Neuronal stem cell (in vitro differentiated cells): Measurements from ENCODE around the gene SLC22A16.
A peak's percentile ranks its signal among the peaks of the same experiment; 100 is the strongest.

Experiments
- DNase-seq: peaks from one replicate; pipeline ENCODE4 v3.0.0-alpha.2; 2013; ENCODE audit warnings: low spot score
- H2AFZ ChIP-seq: one replicate; pipeline ENCODE4 v1.6.1; 2013; ENCODE audit warnings: mild to moderate bottlenecking, low read length, inconsistent platforms
- H2AK5ac ChIP-seq: 2 replicates; pipeline ENCODE4 v1.6.1; 2013; ENCODE audit warnings: low read depth, mild to moderate bottlenecking, inconsistent platforms, low read length, moderate library complexity, mixed read lengths
- H2BK120ac ChIP-seq: 2 replicates; pipeline ENCODE4 v1.6.1; 2013; ENCODE audit warnings: low read depth, mild to moderate bottlenecking, inconsistent platforms, low read length, moderate library complexity, mixed read lengths
- H2BK12ac ChIP-seq: one replicate; pipeline ENCODE4 v1.6.1; 2013; ENCODE audit warnings: low read length, inconsistent platforms
- H2BK15ac ChIP-seq: 2 replicates; pipeline ENCODE4 v1.6.1; 2013; ENCODE audit warnings: mild to moderate bottlenecking, low read length, inconsistent platforms, mixed read lengths
- H2BK5ac ChIP-seq: one replicate; pipeline ENCODE4 v1.6.1; 2013; ENCODE audit warnings: inconsistent platforms, mild to moderate bottlenecking, low read length, moderate library complexity
- H3K14ac ChIP-seq: one replicate; pipeline ENCODE4 v1.6.1; 2013; ENCODE audit warnings: low read length, inconsistent platforms
- H3K18ac ChIP-seq: 2 replicates; pipeline ENCODE4 v1.6.1; 2013; ENCODE audit warnings: low read length, inconsistent platforms
- H3K23ac ChIP-seq: 2 replicates; pipeline ENCODE4 v1.6.1; 2013; ENCODE audit warnings: low read depth, mild to moderate bottlenecking, mixed read lengths, low read length, inconsistent platforms; ENCODE audit not compliant: poor library complexity
- H3K27ac ChIP-seq: replicated peaks from 3 replicates; pipeline ENCODE4 v1.5.1; 2013; ENCODE audit warnings: low read length, inconsistent platforms
- H3K27me3 ChIP-seq, 3 experiments: 2 replicates each; pipeline ENCODE4 v1.6.1; 2013; ENCODE audit warnings: low read length in 3 of 3, mild to moderate bottlenecking in 2 of 3, inconsistent platforms in 1 of 3, low read depth in 1 of 3, mixed read lengths in 1 of 3, moderate library complexity in 1 of 3; ENCODE audit not compliant: control insufficient read depth in 3 of 3, insufficient read depth in 3 of 3
- H3K36me3 ChIP-seq, 2 donors: replicated peaks in 1 of 2; 2 replicates each; pipeline ENCODE4 v1.6.1; 2013; ENCODE audit warnings: low read length in 2 of 2; ENCODE audit not compliant: control insufficient read depth in 2 of 2, insufficient read depth in 2 of 2
- H3K4ac ChIP-seq: 2 replicates; pipeline ENCODE4 v1.6.1; 2013; ENCODE audit warnings: inconsistent platforms, mild to moderate bottlenecking, low read length, moderate library complexity
- H3K4me1 ChIP-seq, 2 donors: 1 replicate in 1 of 2; 2 replicates in 1 of 2; pipeline ENCODE4 v1.6.1; 2013; ENCODE audit warnings: low read length in 2 of 2, low read depth in 1 of 2; ENCODE audit not compliant: control insufficient read depth in 2 of 2, insufficient read depth in 1 of 2
- H3K4me2 ChIP-seq: one replicate; pipeline ENCODE4 v1.6.1; 2013; ENCODE audit warnings: mild to moderate bottlenecking, low read length, inconsistent platforms; ENCODE audit not compliant: insufficient read depth, poor library complexity, severe bottlenecking
- H3K4me3 ChIP-seq, 2 donors: 2 replicates each; pipeline ENCODE4 v1.5.1; 2013; ENCODE audit warnings: low read length in 2 of 2, mild to moderate bottlenecking in 2 of 2, inconsistent platforms in 1 of 2, moderate library complexity in 1 of 2
- H3K79me1 ChIP-seq: one replicate; pipeline ENCODE4 v1.6.1; 2013; ENCODE audit warnings: low read depth, mild to moderate bottlenecking, inconsistent platforms, low read length, moderate library complexity
- H3K9ac ChIP-seq: one replicate; pipeline ENCODE4 v1.6.1; 2013; ENCODE audit warnings: mild to moderate bottlenecking, low read depth, low read length, inconsistent platforms; ENCODE audit not compliant: poor library complexity
- H3K9me3 ChIP-seq, 2 donors: replicated peaks in 1 of 2; 2 replicates each; pipeline versions ENCODE3 to v1.6.1; 2013; ENCODE audit warnings: low read length in 2 of 2, mild to moderate bottlenecking in 2 of 2, inconsistent platforms in 1 of 2, low read depth in 1 of 2, mixed read lengths in 1 of 2, moderate library complexity in 1 of 2; ENCODE audit not compliant: control insufficient read depth in 2 of 2, insufficient read depth in 1 of 2
- H4K8ac ChIP-seq: one replicate; pipeline ENCODE4 v1.6.1; 2013; ENCODE audit warnings: low read depth, mild to moderate bottlenecking, inconsistent platforms, low read length, moderate library complexity
- H4K91ac ChIP-seq: one replicate; pipeline ENCODE4 v1.6.1; 2013; ENCODE audit warnings: low read length, low read depth, mild to moderate bottlenecking, inconsistent platforms; ENCODE audit not compliant: poor library complexity
- WGBS, 2 donors: extraction: QIAGEN DNeasy Blood & Tissue Kit; methylation state at CpG; one replicate each; pipeline ENCODE4 v1.1.7; 2013; ENCODE audit warnings: missing lambda C conversion rate in 2 of 2, mixed read lengths in 1 of 2; ENCODE audit not compliant: insufficient read length in 2 of 2, insufficient replicate concordance in 1 of 2; ENCODE audit errors: extremely low coverage in 2 of 2; 5-methylcytosine and 5-hydroxymethylcytosine counted together

Gene SLC22A16

GRCh38 chr6:110389689-110390382, 86.6 kb downstream of the SLC22A16 start:
- Histone ChIP-seq H3K18ac (no peak overlapping the region), H2BK15ac (no peak overlapping the region), H2BK12ac (no peak overlapping the region), H2AFZ (no peak overlapping the region), H3K4ac (no peak overlapping the region), H3K27ac (no peak overlapping the region), H4K91ac (no peak overlapping the region), H3K4me1 (peaks cover 2 to 10% of the 10 kb centered on the region in 2 donors), H2BK5ac (no peak overlapping the region), H3K36me3 (no peaks in the 10 kb centered on the region), H3K14ac (no peak overlapping the region), H3K4me3 (no peak overlapping the region), H3K9ac (no peak overlapping the region), H2BK120ac (no peak overlapping the region), H3K79me1 (no peaks in the 10 kb centered on the region), H3K23ac (no peak overlapping the region), H2AK5ac (no peak overlapping the region), H3K27me3 (no peaks in the 10 kb centered on the region), H3K9me3 (no peaks in the 10 kb centered on the region), H4K8ac (no peak overlapping the region), H3K4me2 (no peak overlapping the region)
- DNase-seq, result no peak
- no CpG with 5 or more reads among the region's 4 CpGs for WGBS, 2 donors

- no peaks in the 10 kb centered on the region for H3K36me3 ChIP-seq
These were observed 88.4 kb downstream of the SLC22A16 start for GRCh38 chr6:110387986-110388385.

GRCh38 chr6:110385458-110385863, 91.0 kb downstream of the SLC22A16 start:
- H3K18ac ChIP-seq, result no peak overlapping the region
- no peak overlapping the region for H3K23ac ChIP-seq
- H3K14ac ChIP-seq, result no peak overlapping the region
- no peak overlapping the region for H3K27ac ChIP-seq
- H3K9me3 ChIP-seq, result no peaks in the 10 kb centered on the region
- no peak overlapping the region for H4K91ac ChIP-seq
- no CpG with 5 or more reads among the region's 1 CpG for WGBS, 2 donors
- H3K9ac ChIP-seq, result no peak overlapping the region
- peaks cover 2 to 9% of the 10 kb centered on the region in 2 donors for H3K4me1 ChIP-seq
- H3K4ac ChIP-seq, result no peak overlapping the region
- H3K4me2 ChIP-seq, result no peak overlapping the region
- H2AK5ac ChIP-seq, result no peak overlapping the region
- no peaks in the 10 kb centered on the region for H3K36me3 ChIP-seq
- no peak overlapping the region for H2AFZ ChIP-seq
- H4K8ac ChIP-seq, result no peak overlapping the region
- H2BK12ac ChIP-seq, result no peak overlapping the region
- H3K27me3 ChIP-seq, result no peaks in the 10 kb centered on the region
- H2BK15ac ChIP-seq, result no peak overlapping the region
- H3K79me1 ChIP-seq, result no peaks in the 10 kb centered on the region
- no peak overlapping the region for H3K4me3 ChIP-seq
- H2BK5ac ChIP-seq, result no peak overlapping the region
- no peak for DNase-seq
- no peak overlapping the region for H2BK120ac ChIP-seq

More at GRCh38 chr6:110387986-110388385, 88.4 kb downstream of the SLC22A16 start:
- Histone ChIP-seq H3K27ac (no peak overlapping the region), H3K4me1 (peaks cover 2 to 10% of the 10 kb centered on the region in 2 donors), H3K4me3 (no peak overlapping the region), H3K23ac (no peak overlapping the region), H3K14ac (no peak overlapping the region), H4K91ac (no peak overlapping the region), H2BK12ac (no peak overlapping the region), H4K8ac (no peak overlapping the region), H3K18ac (no peak overlapping the region), H3K27me3 (no peaks in the 10 kb centered on the region), H2AK5ac (no peak overlapping the region), H3K9me3 (no peaks in the 10 kb centered on the region), H2AFZ (no peak overlapping the region), H2BK5ac (no peak overlapping the region), H2BK120ac (no peak overlapping the region), H3K4ac (no peak overlapping the region), H3K79me1 (no peaks in the 10 kb centered on the region), H3K9ac (no peak overlapping the region), H2BK15ac (no peak overlapping the region), H3K4me2 (no peak overlapping the region)
- no CpG with 5 or more reads among the region's 2 CpGs for WGBS, 2 donors
- DNase-seq, result no peak

- Histone ChIP-seq H4K8ac (no peak overlapping the region), H3K27me3 (peaks cover 0 to 2% (median 0%) of the 10 kb centered on the region in 3 experiments), H3K9me3 (peaks cover 0 to 8% of the 10 kb centered on the region in 2 donors), H3K9ac (peak overlapping the region; percentile 80), H2BK120ac (no peak overlapping the region), H3K79me1 (no peaks in the 10 kb centered on the region), H3K4me2 (no peak overlapping the region), H2AK5ac (no peak overlapping the region), H3K23ac (no peak overlapping the region), H3K27ac (peak overlapping the region; percentile 23), H3K14ac (no peak overlapping the region), H3K4me3 (no peak overlapping the region), H2BK5ac (no peak overlapping the region), H2BK15ac (peak overlapping the region; percentile 37), H4K91ac (no peak overlapping the region), H3K36me3 (no peaks in the 10 kb centered on the region), H2AFZ (peak overlapping the region; percentile 41), H3K4me1 (peaks cover 0 to 11% of the 10 kb centered on the region in 2 donors), H3K18ac (peak overlapping the region; percentile 70), H3K4ac (no peak overlapping the region), H2BK12ac (no peak overlapping the region)
- DNase-seq, result no peak
- WGBS, 2 donors, result no CpG with 5 or more reads among the region's 9 CpGs
These were observed 97.9 kb downstream of the SLC22A16 start for GRCh38 chr6:110378552-110378951.
